Activated T-helper 17 cell treated with anti-CD3 and anti-CD28 coated beads, Interleukin-2, amount 50 U/mL, for 72 hours (primary cell): ENCODE results near the gene NTNG2. TPM values are rescaled to one million over a fixed set of nuclear protein-coding genes. Genes with fewer than 3 reads are reported as not detected.

Source experiments
- ATAC-seq: fragments of 150-1000 bp; cut with Tn5 transposase; replicated peaks from 2 replicates; pipeline ENCODE4 v1.10.0; 2021; ENCODE audit warnings: mild to moderate bottlenecking, moderate library complexity
- H3K27ac Mint-ChIP-seq: one replicate; pipeline ENCODE4 v1.8.0; 2022; ENCODE audit warnings: mixed read lengths
- H3K27me3 Mint-ChIP-seq: one replicate; pipeline ENCODE4 v1.8.0; 2022; ENCODE audit warnings: mixed read lengths
- H3K36me3 Mint-ChIP-seq: one replicate; pipeline ENCODE4 v1.8.0; 2022; ENCODE audit warnings: low read depth, mild to moderate bottlenecking, mixed read lengths
- H3K4me1 Mint-ChIP-seq: one replicate; pipeline ENCODE4 v1.8.0; 2022; ENCODE audit warnings: mixed read lengths
- H3K4me3 Mint-ChIP-seq: one replicate; pipeline ENCODE4 v1.8.0; 2022; ENCODE audit warnings: mild to moderate bottlenecking, mixed read lengths
- H3K9me3 Mint-ChIP-seq: one replicate; pipeline ENCODE4 v1.8.0; 2022; ENCODE audit warnings: mixed read lengths
- total RNA-seq, 2 donors: library from RNA; stranded (reverse); gene quantifications; one replicate each; pipeline ENCODE4 v1.2.3, GENCODE V29; 2022

NTNG2 gene
- total RNA-seq, 2 donors from 2014 or later = 0.82 to 2.2 TPM

GRCh38 chr9:132236662-132237311 is 74.9 kb downstream of the NTNG2 start:
- Mint-ChIP-seq H3K4me3 (no peak overlapping the region), H3K36me3 (no peaks in the 10 kb centered on the region), H3K27me3 (peaks cover 3% of the 10 kb centered on the region), H3K27ac (no peak overlapping the region), H3K9me3 (no peaks in the 10 kb centered on the region), H3K4me1 (peaks cover 4% of the 10 kb centered on the region)
- ATAC-seq = no peak

DNA sequence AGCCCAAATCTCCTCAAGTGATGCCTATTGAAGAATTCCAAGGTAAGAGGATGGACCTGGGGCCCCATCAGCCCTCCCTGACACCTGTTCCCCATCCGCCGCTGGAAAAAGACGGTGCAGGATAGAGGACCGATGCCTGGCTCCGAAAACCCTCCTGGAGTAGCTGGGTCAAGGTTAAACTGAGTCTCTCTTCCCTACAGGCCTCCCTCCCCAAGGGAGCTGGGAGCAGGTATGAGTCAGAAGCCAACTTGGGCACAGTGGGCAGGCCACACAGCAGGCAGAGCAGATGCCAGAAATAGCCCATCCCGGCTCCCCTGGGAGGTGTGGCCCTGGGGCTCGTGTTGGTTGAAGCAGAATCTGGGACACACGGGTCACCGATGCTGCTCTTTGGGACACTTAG is 75.6 kb downstream of the NTNG2 start:
- no peaks in the 10 kb centered on the region for H3K36me3 Mint-ChIP-seq
- H3K9me3 Mint-ChIP-seq = no peaks in the 10 kb centered on the region
- no peak overlapping the region for H3K27ac Mint-ChIP-seq
- H3K4me1 Mint-ChIP-seq = peaks cover 4% of the 10 kb centered on the region
- H3K27me3 Mint-ChIP-seq = peaks cover 3% of the 10 kb centered on the region
- no peak overlapping the region for H3K4me3 Mint-ChIP-seq
- no peak for ATAC-seq

DNA sequence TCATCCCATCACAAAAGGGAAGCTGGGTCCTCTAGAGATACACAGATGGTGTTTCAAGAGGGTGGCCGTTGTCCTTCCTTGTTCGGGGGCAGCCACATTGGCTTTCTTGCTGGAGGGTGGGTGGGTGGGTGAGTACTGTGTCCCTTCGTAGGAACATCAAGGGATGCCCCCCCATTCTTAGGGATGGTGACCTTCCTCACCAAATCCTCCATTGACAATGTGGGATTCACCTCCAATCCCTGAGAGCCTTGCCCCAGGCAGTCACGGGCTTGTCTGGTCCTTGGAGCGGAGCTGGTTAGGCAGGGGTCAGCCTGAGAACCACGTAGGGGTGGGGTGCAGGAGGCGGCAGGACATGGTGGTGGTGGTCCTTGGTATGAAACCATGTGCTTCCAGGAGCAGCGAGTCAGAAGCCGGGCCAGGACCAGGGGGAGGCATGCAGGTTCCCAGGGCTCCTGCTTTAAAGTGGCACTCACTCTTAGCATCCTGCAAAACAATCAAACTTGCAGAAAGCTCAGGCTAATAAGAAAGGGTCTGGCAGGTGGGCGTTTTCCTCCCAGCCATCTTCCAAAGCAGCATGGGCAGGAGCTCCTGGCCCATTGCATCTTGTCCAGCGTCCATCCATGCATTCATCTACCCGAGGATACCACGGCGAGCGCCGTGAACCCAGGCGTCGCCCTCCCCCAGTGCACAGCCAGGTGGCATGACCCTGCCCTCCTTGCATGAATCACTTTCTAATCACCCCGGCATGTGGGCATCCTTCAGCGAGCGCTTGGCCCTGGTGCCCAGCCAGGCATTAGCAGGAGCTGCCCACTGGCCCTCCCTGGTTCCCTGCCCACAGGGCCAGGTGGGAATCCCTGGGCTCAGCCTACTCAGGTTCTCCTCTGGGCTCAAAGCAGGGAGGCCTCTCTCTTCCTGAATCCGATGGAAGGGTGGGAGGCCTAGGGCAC is 76.4 kb downstream of the NTNG2 start:
- peaks cover 4% of the 10 kb centered on the region for H3K4me1 Mint-ChIP-seq
- no peak overlapping the region for H3K4me3 Mint-ChIP-seq
- H3K27ac Mint-ChIP-seq = no peak overlapping the region
- no peak for ATAC-seq
- H3K36me3 Mint-ChIP-seq = no peaks in the 10 kb centered on the region
- no peaks in the 10 kb centered on the region for H3K27me3 Mint-ChIP-seq
- no peaks in the 10 kb centered on the region for H3K9me3 Mint-ChIP-seq

DNA sequence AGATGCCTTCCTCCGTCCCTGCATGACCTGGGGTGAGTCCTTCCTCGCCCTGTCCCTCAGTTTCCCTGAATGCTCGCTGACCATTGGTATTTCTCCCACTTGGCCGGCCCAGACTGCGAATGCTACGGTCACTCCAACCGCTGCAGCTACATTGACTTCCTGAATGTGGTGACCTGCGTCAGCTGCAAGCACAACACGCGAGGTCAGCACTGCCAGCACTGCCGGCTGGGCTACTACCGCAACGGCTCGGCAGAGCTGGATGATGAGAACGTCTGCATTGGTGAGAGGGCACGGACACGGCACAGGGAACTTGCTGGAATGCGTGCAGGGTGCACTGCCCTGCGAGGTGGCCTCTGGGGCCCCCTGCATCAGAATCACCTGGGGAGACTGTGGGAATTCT is 77.1 kb downstream of the NTNG2 start:
- no peak overlapping the region for H3K27ac Mint-ChIP-seq
- no peak for ATAC-seq
- no peak overlapping the region for H3K4me3 Mint-ChIP-seq
- H3K27me3 Mint-ChIP-seq = no peaks in the 10 kb centered on the region
- no peaks in the 10 kb centered on the region for H3K36me3 Mint-ChIP-seq
- H3K9me3 Mint-ChIP-seq = no peaks in the 10 kb centered on the region
- H3K4me1 Mint-ChIP-seq = peaks cover 4% of the 10 kb centered on the region

- no peak overlapping the region for H3K27ac Mint-ChIP-seq
- no peak for ATAC-seq
- H3K4me1 Mint-ChIP-seq = peaks cover 4% of the 10 kb centered on the region
- peak overlapping the region; percentile 85 for H3K4me3 Mint-ChIP-seq
- no peaks in the 10 kb centered on the region for H3K27me3 Mint-ChIP-seq
- no peaks in the 10 kb centered on the region for H3K9me3 Mint-ChIP-seq
- no peaks in the 10 kb centered on the region for H3K36me3 Mint-ChIP-seq
These were observed 77.7 kb downstream of the NTNG2 start for GRCh38 chr9:132239518-132239917.

DNA sequence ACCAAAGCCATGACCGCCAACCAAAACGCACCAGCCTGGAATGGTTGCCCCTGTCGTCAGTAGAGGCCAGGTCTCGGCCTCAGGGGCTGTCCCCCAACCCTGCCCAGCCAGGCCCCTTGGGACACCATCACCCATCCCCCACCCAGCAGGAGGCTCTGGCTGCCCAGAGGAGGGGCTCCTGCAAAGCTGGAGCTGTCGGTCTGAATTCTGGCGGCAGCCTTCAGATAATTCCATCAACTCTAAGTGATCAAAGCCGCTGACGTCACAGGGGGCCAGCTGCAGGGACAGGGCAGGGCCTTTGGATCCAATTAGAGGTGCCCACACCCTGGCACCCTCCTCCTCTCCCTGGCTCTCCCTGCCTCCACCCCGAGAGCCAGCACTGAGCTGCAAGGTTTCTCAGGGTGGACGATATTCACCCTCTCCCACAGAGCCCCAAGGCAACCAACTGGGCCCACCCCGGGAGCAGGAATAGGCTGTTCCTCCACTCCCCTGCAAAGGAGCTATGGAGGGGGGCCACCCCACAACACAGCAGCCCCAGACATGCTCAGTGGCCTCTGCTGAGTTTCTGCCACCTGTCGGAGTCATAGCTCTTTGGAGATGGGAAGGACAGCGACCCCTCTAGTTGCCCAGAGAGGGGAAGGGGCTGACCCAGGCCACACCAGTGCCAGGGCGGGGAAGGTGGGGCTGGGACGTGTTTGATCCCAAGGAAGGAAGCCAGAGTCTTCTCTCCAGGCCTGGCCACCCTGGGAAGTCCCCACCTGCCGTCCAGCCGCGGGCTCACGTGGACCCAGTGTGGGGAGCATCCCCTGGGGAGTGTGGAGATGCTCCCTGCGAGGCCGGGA is 78.4 kb downstream of the NTNG2 start:
- H3K4me3 Mint-ChIP-seq = peak overlapping the region; percentile 85
- H3K27me3 Mint-ChIP-seq = no peaks in the 10 kb centered on the region
- H3K4me1 Mint-ChIP-seq = peaks cover 4% of the 10 kb centered on the region
- H3K9me3 Mint-ChIP-seq = no peaks in the 10 kb centered on the region
- no peak overlapping the region for H3K27ac Mint-ChIP-seq
- no peaks in the 10 kb centered on the region for H3K36me3 Mint-ChIP-seq
- no peak for ATAC-seq

DNA sequence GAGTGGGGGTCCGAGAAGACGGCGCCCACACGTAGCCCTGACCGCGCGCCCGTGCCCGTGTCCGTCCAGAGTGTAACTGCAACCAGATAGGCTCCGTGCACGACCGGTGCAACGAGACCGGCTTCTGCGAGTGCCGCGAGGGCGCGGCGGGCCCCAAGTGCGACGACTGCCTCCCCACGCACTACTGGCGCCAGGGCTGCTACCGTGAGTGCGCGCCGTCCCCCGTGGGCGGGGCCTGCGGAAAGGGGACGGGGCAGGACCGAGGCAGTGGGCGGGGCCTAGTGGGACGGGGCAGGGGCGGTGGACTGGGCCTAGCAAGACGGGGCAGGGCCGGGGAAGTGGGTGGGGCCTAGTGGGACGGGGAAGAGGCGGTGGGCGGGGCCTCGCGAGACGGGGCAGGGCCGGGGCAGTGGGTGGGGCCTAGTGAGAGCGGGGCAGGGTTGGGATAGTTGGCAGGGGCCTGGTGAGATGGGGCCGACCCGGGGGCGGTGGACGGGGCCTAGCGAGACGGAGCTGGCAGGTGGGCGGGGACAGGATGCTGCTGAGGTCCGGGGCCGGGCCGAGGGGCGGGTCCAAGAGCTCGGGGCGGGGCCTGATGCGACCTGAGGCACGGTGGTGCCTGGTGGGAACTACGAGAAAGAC is 79.1 kb downstream of the NTNG2 start:
- Mint-ChIP-seq H3K4me1 (peaks cover 4% of the 10 kb centered on the region), H3K9me3 (no peaks in the 10 kb centered on the region), H3K27ac (peak overlapping the region; percentile 65), H3K36me3 (no peaks in the 10 kb centered on the region), H3K27me3 (no peaks in the 10 kb centered on the region), H3K4me3 (peak overlapping the region; percentile 85)
- peak; percentile 92 for ATAC-seq

GRCh38 chr9:132241483-132241839 is 79.6 kb downstream of the NTNG2 start:
- no peaks in the 10 kb centered on the region for H3K36me3 Mint-ChIP-seq
- H3K4me3 Mint-ChIP-seq = peak overlapping the region; percentile 85
- peaks cover 3% of the 10 kb centered on the region for H3K4me1 Mint-ChIP-seq
- H3K9me3 Mint-ChIP-seq = no peaks in the 10 kb centered on the region
- H3K27ac Mint-ChIP-seq = peak overlapping the region; percentile 65
- ATAC-seq = no peak
- H3K27me3 Mint-ChIP-seq = no peaks in the 10 kb centered on the region

DNA sequence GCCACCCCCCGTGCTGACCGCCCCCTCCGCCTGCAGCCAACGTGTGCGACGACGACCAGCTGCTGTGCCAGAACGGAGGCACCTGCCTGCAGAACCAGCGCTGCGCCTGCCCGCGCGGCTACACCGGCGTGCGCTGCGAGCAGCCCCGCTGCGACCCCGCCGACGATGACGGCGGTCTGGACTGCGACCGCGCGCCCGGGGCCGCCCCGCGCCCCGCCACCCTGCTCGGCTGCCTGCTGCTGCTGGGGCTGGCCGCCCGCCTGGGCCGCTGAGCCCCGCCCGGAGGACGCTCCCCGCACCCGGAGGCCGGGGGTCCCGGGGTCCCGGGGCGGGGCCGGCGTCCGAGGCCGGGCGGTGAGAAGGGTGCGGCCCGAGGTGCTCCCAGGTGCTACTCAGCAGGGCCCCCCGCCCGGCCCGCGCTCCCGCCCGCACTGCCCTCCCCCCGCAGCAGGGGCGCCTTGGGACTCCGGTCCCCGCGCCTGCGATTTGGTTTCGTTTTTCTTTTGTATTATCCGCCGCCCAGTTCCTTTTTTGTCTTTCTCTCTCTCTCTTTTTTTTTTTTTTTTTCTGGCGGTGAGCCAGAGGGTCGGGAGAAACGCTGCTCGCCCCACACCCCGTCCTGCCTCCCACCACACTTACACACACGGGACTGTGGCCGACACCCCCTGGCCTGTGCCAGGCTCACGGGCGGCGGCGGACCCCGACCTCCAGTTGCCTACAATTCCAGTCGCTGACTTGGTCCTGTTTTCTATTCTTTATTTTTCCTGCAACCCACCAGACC is 80.2 kb downstream of the NTNG2 start:
- Mint-ChIP-seq H3K9me3 (no peaks in the 10 kb centered on the region), H3K4me1 (no peaks in the 10 kb centered on the region), H3K36me3 (no peaks in the 10 kb centered on the region), H3K4me3 (peak overlapping the region; percentile 91), H3K27ac (peak overlapping the region; percentile 79), H3K27me3 (no peaks in the 10 kb centered on the region)
- no peak for ATAC-seq

- Mint-ChIP-seq H3K36me3 (no peaks in the 10 kb centered on the region), H3K4me3 (peak overlapping the region; percentile 91), H3K9me3 (no peaks in the 10 kb centered on the region), H3K27me3 (no peaks in the 10 kb centered on the region), H3K27ac (peak overlapping the region; percentile 79), H3K4me1 (no peaks in the 10 kb centered on the region)
- ATAC-seq = no peak
These were observed 80.8 kb downstream of the NTNG2 start for GRCh38 chr9:132242621-132243155.

- Mint-ChIP-seq H3K36me3 (no peaks in the 10 kb centered on the region), H3K27me3 (no peaks in the 10 kb centered on the region), H3K9me3 (no peaks in the 10 kb centered on the region), H3K27ac (no peak overlapping the region), H3K4me3 (peak overlapping the region; percentile 91), H3K4me1 (no peaks in the 10 kb centered on the region)
- no peak for ATAC-seq
These were observed 81.6 kb downstream of the NTNG2 start for GRCh38 chr9:132243156-132244074.

- H3K9me3 Mint-ChIP-seq = no peaks in the 10 kb centered on the region
- no peak overlapping the region for H3K4me3 Mint-ChIP-seq
- H3K36me3 Mint-ChIP-seq = no peaks in the 10 kb centered on the region
- no peak overlapping the region for H3K27ac Mint-ChIP-seq
- H3K4me1 Mint-ChIP-seq = no peaks in the 10 kb centered on the region
- no peaks in the 10 kb centered on the region for H3K27me3 Mint-ChIP-seq
- ATAC-seq = no peak
These were observed 83.0 kb downstream of the NTNG2 start for GRCh38 chr9:132244582-132245455.
